Kidney epithelial cell (primary cell): ENCODE results near the gene ABHD15. TPM values are rescaled to one million over a fixed set of nuclear protein-coding genes. Genes with fewer than 3 reads are reported as not detected.

ENCODE experiments used
- DNase-seq: peaks from one replicate; pipeline ENCODE4 v3.0.0-alpha.2; 2010; ENCODE audit warnings: low read depth
- H3K27me3 ChIP-seq: 2 replicates; pipeline ENCODE4 v1.6.0; 2011; ENCODE audit warnings: low read length; ENCODE audit not compliant: control insufficient read depth, insufficient read depth
- H3K36me3 ChIP-seq: 2 replicates; pipeline ENCODE4 v1.5.1; 2011; ENCODE audit warnings: low read length; ENCODE audit not compliant: control insufficient read depth, insufficient read depth
- H3K4me3 ChIP-seq: 2 replicates; pipeline ENCODE4 v1.5.1; 2011; ENCODE audit warnings: low read depth, mild to moderate bottlenecking, control low read depth, low read length
- total RNA-seq: library from RNA; depleted of rRNA; stranded (reverse); fragments of >200 nt; gene quantifications from 2 replicates; pipeline ENCODE4 v1.2.3, GENCODE V29; 2015
- TF ChIP-seq, protein P1 (sequence below): IDR thresholded peaks from 2 replicates; pipeline ENCODE4 v1.5.1; 2011; ENCODE audit warnings: mild to moderate bottlenecking, moderate library complexity, low read length, control low read depth, inconsistent platforms; ENCODE audit not compliant: insufficient read depth, poor library complexity, severe bottlenecking

Gene ABHD15
- total RNA-seq, 1 donor from 2014 or later = 8.3 TPM

- Histone ChIP-seq H3K4me3 (no peak overlapping the region), H3K36me3 (peaks cover 9% of the 10 kb centered on the region), H3K27me3 (no peaks in the 10 kb centered on the region)
- TF ChIP-seq, protein P1, sequence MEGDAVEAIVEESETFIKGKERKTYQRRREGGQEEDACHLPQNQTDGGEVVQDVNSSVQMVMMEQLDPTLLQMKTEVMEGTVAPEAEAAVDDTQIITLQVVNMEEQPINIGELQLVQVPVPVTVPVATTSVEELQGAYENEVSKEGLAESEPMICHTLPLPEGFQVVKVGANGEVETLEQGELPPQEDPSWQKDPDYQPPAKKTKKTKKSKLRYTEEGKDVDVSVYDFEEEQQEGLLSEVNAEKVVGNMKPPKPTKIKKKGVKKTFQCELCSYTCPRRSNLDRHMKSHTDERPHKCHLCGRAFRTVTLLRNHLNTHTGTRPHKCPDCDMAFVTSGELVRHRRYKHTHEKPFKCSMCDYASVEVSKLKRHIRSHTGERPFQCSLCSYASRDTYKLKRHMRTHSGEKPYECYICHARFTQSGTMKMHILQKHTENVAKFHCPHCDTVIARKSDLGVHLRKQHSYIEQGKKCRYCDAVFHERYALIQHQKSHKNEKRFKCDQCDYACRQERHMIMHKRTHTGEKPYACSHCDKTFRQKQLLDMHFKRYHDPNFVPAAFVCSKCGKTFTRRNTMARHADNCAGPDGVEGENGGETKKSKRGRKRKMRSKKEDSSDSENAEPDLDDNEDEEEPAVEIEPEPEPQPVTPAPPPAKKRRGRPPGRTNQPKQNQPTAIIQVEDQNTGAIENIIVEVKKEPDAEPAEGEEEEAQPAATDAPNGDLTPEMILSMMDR = no peak
- DNase-seq = no peak
These were observed 8.8 kb upstream of the ABHD15 start for GRCh38 chr17:29575511-29576213.

GRCh38 chr17:29574732-29575510 is 8.1 kb upstream of the ABHD15 start:
- H3K27me3 ChIP-seq = no peaks in the 10 kb centered on the region
- H3K36me3 ChIP-seq = peaks cover 9% of the 10 kb centered on the region
- DNase-seq = no peak
- no peak overlapping the region for H3K4me3 ChIP-seq
- TF ChIP-seq, protein P1 = no peak

DNA sequence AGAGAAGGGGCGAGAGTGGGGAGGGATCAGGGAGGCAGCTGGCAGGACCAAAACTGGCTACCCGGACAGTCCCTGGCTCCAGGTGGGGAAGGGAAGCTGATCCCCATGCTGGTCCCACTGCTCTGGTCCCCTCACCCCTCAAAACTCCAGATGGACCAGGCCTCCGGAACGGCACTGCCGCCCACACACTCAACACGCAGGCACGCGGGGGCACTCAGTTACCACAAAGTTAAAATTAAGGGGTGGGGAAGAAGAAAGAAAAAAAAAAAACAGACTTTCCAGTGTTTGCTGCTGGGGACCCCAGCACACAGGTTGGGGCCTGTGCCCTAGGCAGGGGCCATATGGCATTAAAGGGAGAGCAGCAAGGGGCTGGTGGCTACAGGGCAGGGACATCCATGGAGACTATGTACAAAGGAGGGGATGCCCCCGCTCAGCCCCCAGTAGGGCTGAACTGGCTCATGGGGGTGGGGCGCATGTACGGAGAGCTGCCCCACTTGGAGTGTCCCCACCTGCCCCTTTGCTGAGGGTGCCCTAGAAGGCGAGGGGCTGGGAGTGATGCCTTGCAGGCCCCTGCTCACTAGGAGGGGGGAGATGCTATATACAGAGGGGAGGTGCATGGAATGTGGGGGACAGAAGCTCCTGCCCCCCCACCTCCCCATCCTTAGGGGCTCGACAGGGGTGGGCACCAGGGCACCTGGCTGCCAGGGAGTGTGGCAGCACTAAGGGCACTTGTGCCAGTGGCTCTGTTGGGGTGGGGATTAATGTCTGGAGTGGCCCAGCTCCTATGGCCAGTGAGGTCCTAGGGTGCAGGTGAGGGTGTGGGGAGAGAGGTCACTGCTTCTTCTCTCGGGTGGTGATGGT is 7.3 kb upstream of the ABHD15 start:
- DNase-seq = no peak
- Histone ChIP-seq H3K27me3 (no peaks in the 10 kb centered on the region), H3K36me3 (peaks cover 9% of the 10 kb centered on the region), H3K4me3 (no peak overlapping the region)
- TF ChIP-seq, protein P1 = no peak

- H3K36me3 ChIP-seq = peaks cover 9% of the 10 kb centered on the region
- no peak for DNase-seq
- H3K27me3 ChIP-seq = no peaks in the 10 kb centered on the region
- no peak overlapping the region for H3K4me3 ChIP-seq
- TF ChIP-seq, protein P1 = no peak
These were observed 6.7 kb upstream of the ABHD15 start for GRCh38 chr17:29573558-29573869.

GRCh38 chr17:29572691-29573557 is 6.1 kb upstream of the ABHD15 start:
- no peak for DNase-seq
- TF ChIP-seq, protein P1 = peak; percentile 58
- no peak overlapping the region for H3K4me3 ChIP-seq
- H3K27me3 ChIP-seq = no peaks in the 10 kb centered on the region
- peaks cover 9% of the 10 kb centered on the region for H3K36me3 ChIP-seq
